ENCODE results near the gene DNMT1. TPM values are rescaled to one million over a fixed set of nuclear protein-coding genes. Genes with fewer than 3 reads are reported as not detected.
"Not testable (repeated sequence)": the region's sequence is repeated elsewhere in the genome, so short reads cannot be mapped to it uniquely, and the experiment has no call there.

The DNMT1 gene
- 288 and 333 TPM in 2 replicates for total RNA-seq
- long read RNA-seq, full-length matches to known transcripts: 3 of 89 reads
- long read RNA-seq, partial matches to known transcripts: 68 of 89 reads
- long read RNA-seq, other reads (novel, unspliced or antisense): 18 of 89 reads

GRCh38 chr19:10194500-10195198, at the start of gene DNMT1:
Gene DNMT1, minus strand, starts transcription at chr19:10194953. Its CDS starts 54 bp downstream, at chr19:10194899.
- peak within 1 kb of the TSS; percentile 97 for H3K27ac Mint-ChIP-seq (ENCODE audit: unreplicated experiment)
- no peak for TF ChIP-seq CTCF (conservative IDR thresholded peaks at IDR 0.05)
- DNase-seq (ENCODE audit: low read depth, low spot score): peak; percentile 99
- peak within 1 kb of the TSS; percentile 94 for H3K4me3 Mint-ChIP-seq
- no peaks in the 10 kb centered on the region for H3K27me3 Mint-ChIP-seq (ENCODE audit: low read depth)
- no peaks in the 10 kb centered on the region for H3K9me3 Mint-ChIP-seq
- peaks cover 19% of the 10 kb centered on the region for H3K4me1 Mint-ChIP-seq
- no peaks in the 10 kb centered on the region for H3K36me3 Mint-ChIP-seq (ENCODE audit: low read depth)

GRCh38 chr19:10243606-10244005, 48.9 kb upstream of the DNMT1 start:
- TF ChIP-seq CTCF (conservative IDR thresholded peaks at IDR 0.05): no peak
- no peaks in the 10 kb centered on the region for H3K27me3 Mint-ChIP-seq (ENCODE audit: low read depth)
- DNase-seq (ENCODE audit: low read depth, low spot score): no peak
- H3K27ac Mint-ChIP-seq (ENCODE audit: unreplicated experiment): no peak overlapping the region
- no peaks in the 10 kb centered on the region for H3K36me3 Mint-ChIP-seq (ENCODE audit: low read depth)
- H3K4me1 Mint-ChIP-seq: no peaks in the 10 kb centered on the region
- H3K4me3 Mint-ChIP-seq: no peak overlapping the region
- H3K9me3 Mint-ChIP-seq: no peaks in the 10 kb centered on the region

- H3K27me3 Mint-ChIP-seq (ENCODE audit: low read depth); DNase-seq (ENCODE audit: low read depth, low spot score); H3K4me3 Mint-ChIP-seq; H3K27ac Mint-ChIP-seq (ENCODE audit: unreplicated experiment); H3K4me1 Mint-ChIP-seq; H3K9me3 Mint-ChIP-seq; H3K36me3 Mint-ChIP-seq (ENCODE audit: low read depth): not testable (repeated sequence)
Measured at GRCh38 chr19:10241826-10242449, 47.2 kb upstream of the DNMT1 start.

GRCh38 chr19:10238172-10238783, 43.5 kb upstream of the DNMT1 start:
- Mint-ChIP-seq H3K4me1 (peaks cover 7% of the 10 kb centered on the region), H3K4me3 (no peak overlapping the region)

GRCh38 chr19:10237702-10238101, 42.9 kb upstream of the DNMT1 start:
- no peak overlapping the region for H3K4me3 Mint-ChIP-seq
- no peaks in the 10 kb centered on the region for H3K27me3 Mint-ChIP-seq (ENCODE audit: low read depth)
- no peaks in the 10 kb centered on the region for H3K9me3 Mint-ChIP-seq
- no peaks in the 10 kb centered on the region for H3K36me3 Mint-ChIP-seq (ENCODE audit: low read depth)
- peaks cover 7% of the 10 kb centered on the region for H3K4me1 Mint-ChIP-seq
- no peak for DNase-seq (ENCODE audit: low read depth, low spot score)
- H3K27ac Mint-ChIP-seq (ENCODE audit: unreplicated experiment): no peak overlapping the region
- no peak for TF ChIP-seq CTCF (conservative IDR thresholded peaks at IDR 0.05)

More at GRCh38 chr19:10238172-10238783, 43.5 kb upstream of the DNMT1 start:
- Mint-ChIP-seq H3K27me3 (ENCODE audit: low read depth) (no peaks in the 10 kb centered on the region), H3K9me3 (no peaks in the 10 kb centered on the region), H3K36me3 (ENCODE audit: low read depth) (no peaks in the 10 kb centered on the region), H3K27ac (ENCODE audit: unreplicated experiment) (no peak overlapping the region)
- no peak for DNase-seq (ENCODE audit: low read depth, low spot score)
- TF ChIP-seq CTCF (conservative IDR thresholded peaks at IDR 0.05): no peak

GRCh38 chr19:10235409-10235808, 40.7 kb upstream of the DNMT1 start:
- H3K4me3 Mint-ChIP-seq; H3K27me3 Mint-ChIP-seq (ENCODE audit: low read depth); H3K36me3 Mint-ChIP-seq (ENCODE audit: low read depth); H3K27ac Mint-ChIP-seq (ENCODE audit: unreplicated experiment); DNase-seq (ENCODE audit: low read depth, low spot score); H3K9me3 Mint-ChIP-seq; H3K4me1 Mint-ChIP-seq: not testable (repeated sequence)

Data from neural crest cell (in vitro differentiated cells).